Activated CD8-positive, alpha-beta memory T cell treated with anti-CD3 and anti-CD28 coated beads for 36 hours (primary cell): ENCODE data around the gene CSH2. TPM values are rescaled to one million over a fixed set of nuclear protein-coding genes. Genes with fewer than 3 reads are reported as not detected.
"Not testable (repeated sequence)": the region's sequence is repeated elsewhere in the genome, so short reads cannot be mapped to it uniquely, and the experiment has no call there.

Experiments used
- CTCF ChIA-PET: fragments of 350-600 bp; sonication (Branson Sonifier 250); formaldehyde crosslinking; loops from one replicate; lab custom pipeline; 2021; ENCODE audit warnings: antibody characterized with exemption; lab: Charles Lee
- POLR2A ChIA-PET: fragments of 350-600 bp; sonication (Branson Sonifier 250); formaldehyde crosslinking; loops from one replicate; lab custom pipeline; 2021; ENCODE audit warnings: antibody characterized with exemption; lab: Charles Lee
- total RNA-seq, 2 experiments: library from RNA; stranded (reverse); gene quantifications; one replicate each; pipeline ENCODE4 v1.2.3, GENCODE V29; 2021

Gene CSH2
- total RNA-seq, 2 experiments from 2014 or later = not detected

GRCh38 chr17:63903787-63904201 is 30.3 kb upstream of the CSH2 start:
- POLR2A ChIA-PET = not testable (repeated sequence)
- CTCF ChIA-PET = interaction anchor here (1.1 to 2.7 kb wide), 7 partner anchors 15 to 157 kb away, joined by 3 to 9 read pairs (median 4); no protein-coding TSS in a partner anchor

- POLR2A ChIA-PET = not testable (repeated sequence)
- CTCF ChIA-PET = interaction anchor here (0.9 to 1.1 kb wide), 4 partner anchors 12 to 246 kb away, joined by 3 to 4 read pairs (median 3); no protein-coding TSS in a partner anchor
These were observed 28.5 kb upstream of the CSH2 start for GRCh38 chr17:63901971-63902370.

GRCh38 chr17:63898899-63899798 is 25.7 kb upstream of the CSH2 start:
- POLR2A ChIA-PET = not testable (repeated sequence)

GRCh38 chr17:63896524-63897354 is 23.3 kb upstream of the CSH2 start, which contains the start of gene CSH1:
Gene CSH1, minus strand, starts transcription at chr17:63896574. Its CDS starts 63 bp downstream, at chr17:63896511.
- POLR2A ChIA-PET = not testable (repeated sequence)

More at GRCh38 chr17:63898899-63899798, 25.7 kb upstream of the CSH2 start:
- CTCF ChIA-PET = not testable (repeated sequence)

GRCh38 chr17:63894821-63895220 is 21.3 kb upstream of the CSH2 start:
- CTCF ChIA-PET, POLR2A ChIA-PET: not testable (repeated sequence)

More at GRCh38 chr17:63896524-63897354, 23.3 kb upstream of the CSH2 start, which contains the start of gene CSH1:
- CTCF ChIA-PET = not testable (repeated sequence)

- CTCF ChIA-PET, POLR2A ChIA-PET: not testable (repeated sequence)
These were observed 20.5 kb upstream of the CSH2 start for GRCh38 chr17:63894021-63894420.

GRCh38 chr17:63892316-63893037 is 19.0 kb upstream of the CSH2 start:
- POLR2A ChIA-PET = not testable (repeated sequence)

GRCh38 chr17:63889026-63889848 is 15.8 kb upstream of the CSH2 start:
- CTCF ChIA-PET = interaction anchor here (0.6 to 1.8 kb wide), 7 partner anchors 13 to 390 kb away, joined by 3 to 4 read pairs (median 3); no protein-coding TSS in a partner anchor
- POLR2A ChIA-PET = not testable (repeated sequence)

More at GRCh38 chr17:63892316-63893037, 19.0 kb upstream of the CSH2 start:
- CTCF ChIA-PET = interaction anchor here (1.4 kb wide), 1 partner anchor 54 kb away, joined by 3 read pairs; no protein-coding TSS in a partner anchor

- POLR2A ChIA-PET, CTCF ChIA-PET: not testable (repeated sequence)
These were observed 11.6 kb upstream of the CSH2 start for GRCh38 chr17:63885119-63885518.

- CTCF ChIA-PET = interaction anchor here (0.7 to 1.2 kb wide), 5 partner anchors 19 to 1449 kb away, joined by 3 to 4 read pairs (median 4); no protein-coding TSS in a partner anchor
- POLR2A ChIA-PET = not testable (repeated sequence)
These were observed 9.2 kb upstream of the CSH2 start for GRCh38 chr17:63882626-63883126.

- CTCF ChIA-PET = interaction anchor here (1.4 kb wide), 1 partner anchor 29 kb away, joined by 7 read pairs; the partner anchor contains the start of gene CSHL1
- POLR2A ChIA-PET = no interaction called here
These were observed 8.6 kb upstream of the CSH2 start, which contains the start of gene GH2 for GRCh38 chr17:63881935-63882601. Gene GH2, minus strand, starts transcription at chr17:63881944. Its CDS starts 143 bp downstream, at chr17:63881801.

- POLR2A ChIA-PET = not testable (repeated sequence)
- CTCF ChIA-PET = interaction anchor here (1.4 kb wide), 1 partner anchor 30 kb away, joined by 7 read pairs; the partner anchor contains the start of gene CSHL1
These were observed 7.9 kb upstream of the CSH2 start for GRCh38 chr17:63881337-63881736.

- POLR2A ChIA-PET = no interaction called here
- CTCF ChIA-PET = interaction anchor here (1.4 kb wide), 1 partner anchor 31 kb away, joined by 7 read pairs; the partner anchor contains the start of gene CSHL1
These were observed 7.2 kb upstream of the CSH2 start for GRCh38 chr17:63880706-63881105.

GRCh38 chr17:63878413-63878812 is 4.9 kb upstream of the CSH2 start:
- POLR2A ChIA-PET, CTCF ChIA-PET: not testable (repeated sequence)

GRCh38 chr17:63874693-63875092 is 1.2 kb upstream of the CSH2 start:
- CTCF ChIA-PET, POLR2A ChIA-PET: not testable (repeated sequence)

GRCh38 chr17:63874061-63874626 is 667 bp upstream of the CSH2 start:
- CTCF ChIA-PET, POLR2A ChIA-PET: not testable (repeated sequence)
